HEK293T (cell line): ENCODE results near the gene OPA1.

Experiments
- ARNT ChIP-seq: fragments of 450-650 bp; IDR thresholded peaks from 2 replicates; pipeline ENCODE4 v1.6.1; 2017; ENCODE audit warnings: mild to moderate bottlenecking
- BHLHE40 ChIP-seq: fragments of 450-650 bp; IDR thresholded peaks from 2 replicates; pipeline ENCODE4 v1.6.1; 2016; ENCODE audit warnings: mild to moderate bottlenecking, moderate library complexity, borderline replicate concordance
- ELF4 ChIP-seq: fragments of 450-650 bp; IDR thresholded peaks from 2 replicates; pipeline ENCODE4 v1.6.1; 2017; ENCODE audit warnings: antibody characterized with exemption

- TF ChIP-seq BHLHE40: no peak
- TF ChIP-seq ELF4: no peak
- TF ChIP-seq ARNT: no peak
These were observed 134.1 kb downstream of the OPA1 start for GRCh38 chr3:193727089-193727488.
